Effector memory CD4-positive, alpha-beta T cell (primary cell): ENCODE results near the gene MEP1A.
"Not testable (repeated sequence)": the region's sequence is repeated elsewhere in the genome, so short reads cannot be mapped to it uniquely, and the experiment has no call there.

Source experiments
- DNase-seq, 3 donors: peaks; one replicate each; pipeline ENCODE4 v3.0.0-alpha.2; 2020
- H3K27ac ChIP-seq: 2 replicates; pipeline ENCODE4 v1.7.0; 2013; ENCODE audit warnings: mild to moderate bottlenecking, low read length, moderate library complexity; ENCODE audit not compliant: insufficient read depth, poor library complexity, severe bottlenecking
- H3K27me3 ChIP-seq: replicated peaks from 2 replicates; pipeline ENCODE4 v1.7.0; 2013; ENCODE audit warnings: mild to moderate bottlenecking, low read length; ENCODE audit not compliant: insufficient read depth, control insufficient read depth, poor library complexity, severe bottlenecking
- H3K36me3 ChIP-seq: 2 replicates; pipeline ENCODE4 v1.7.0; 2013; ENCODE audit warnings: mild to moderate bottlenecking, low read length, moderate library complexity; ENCODE audit not compliant: control insufficient read depth, insufficient read depth
- H3K4me1 ChIP-seq: 2 replicates; pipeline ENCODE4 v1.7.0; 2013; ENCODE audit warnings: low read length, mild to moderate bottlenecking; ENCODE audit not compliant: control insufficient read depth, insufficient read depth, poor library complexity, severe bottlenecking
- H3K4me3 ChIP-seq: 2 replicates; pipeline ENCODE4 v1.7.0; 2013; ENCODE audit warnings: low read length, low read depth, mild to moderate bottlenecking; ENCODE audit not compliant: insufficient read depth, poor library complexity, severe bottlenecking
- H3K9me3 ChIP-seq: 2 replicates; pipeline ENCODE4 v1.7.0; 2013; ENCODE audit warnings: mild to moderate bottlenecking, low read length, moderate library complexity; ENCODE audit not compliant: control insufficient read depth
- total RNA-seq, 3 donors: gene quantifications; one replicate each; lab custom pipeline; 2026; lab: John Stamatoyannopoulos, UW

The MEP1A gene, protein sequence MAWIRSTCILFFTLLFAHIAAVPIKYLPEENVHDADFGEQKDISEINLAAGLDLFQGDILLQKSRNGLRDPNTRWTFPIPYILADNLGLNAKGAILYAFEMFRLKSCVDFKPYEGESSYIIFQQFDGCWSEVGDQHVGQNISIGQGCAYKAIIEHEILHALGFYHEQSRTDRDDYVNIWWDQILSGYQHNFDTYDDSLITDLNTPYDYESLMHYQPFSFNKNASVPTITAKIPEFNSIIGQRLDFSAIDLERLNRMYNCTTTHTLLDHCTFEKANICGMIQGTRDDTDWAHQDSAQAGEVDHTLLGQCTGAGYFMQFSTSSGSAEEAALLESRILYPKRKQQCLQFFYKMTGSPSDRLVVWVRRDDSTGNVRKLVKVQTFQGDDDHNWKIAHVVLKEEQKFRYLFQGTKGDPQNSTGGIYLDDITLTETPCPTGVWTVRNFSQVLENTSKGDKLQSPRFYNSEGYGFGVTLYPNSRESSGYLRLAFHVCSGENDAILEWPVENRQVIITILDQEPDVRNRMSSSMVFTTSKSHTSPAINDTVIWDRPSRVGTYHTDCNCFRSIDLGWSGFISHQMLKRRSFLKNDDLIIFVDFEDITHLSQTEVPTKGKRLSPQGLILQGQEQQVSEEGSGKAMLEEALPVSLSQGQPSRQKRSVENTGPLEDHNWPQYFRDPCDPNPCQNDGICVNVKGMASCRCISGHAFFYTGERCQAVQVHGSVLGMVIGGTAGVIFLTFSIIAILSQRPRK
- total RNA-seq = 0 reads per million in 3 donors

DNA sequence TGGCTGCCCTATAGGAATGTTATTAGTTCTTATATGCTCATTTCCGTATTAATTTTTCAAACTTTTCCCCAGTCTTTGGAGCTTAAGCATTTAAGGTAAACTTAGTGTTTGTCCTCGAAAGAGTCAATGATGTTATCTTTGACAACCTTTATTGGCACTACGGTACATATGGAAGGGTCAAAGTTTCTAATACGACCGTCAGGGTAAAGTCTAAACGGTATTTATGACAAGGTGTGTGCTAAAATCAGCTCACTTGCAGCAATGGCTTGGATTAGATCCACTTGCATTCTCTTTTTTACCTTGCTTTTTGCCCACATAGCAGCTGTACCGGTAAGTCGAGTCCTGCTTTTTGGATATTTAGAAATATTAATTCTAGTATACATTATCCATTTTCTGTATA lies at the start of gene MEP1A:
MEP1A (plus strand) TSS at position 252 of the 400 bp plus-strand sequence; CDS start at position 262, 10 bp downstream.
- no peaks in the 10 kb centered on the region for H3K9me3 ChIP-seq
- no peak within 1 kb of the TSS for H3K27ac ChIP-seq
- H3K27me3 ChIP-seq = no peaks in the 10 kb centered on the region
- no peak for DNase-seq
- H3K4me3 ChIP-seq = no peak within 1 kb of the TSS
- no peaks in the 10 kb centered on the region for H3K4me1 ChIP-seq
- H3K36me3 ChIP-seq = no peaks in the 10 kb centered on the region

DNA sequence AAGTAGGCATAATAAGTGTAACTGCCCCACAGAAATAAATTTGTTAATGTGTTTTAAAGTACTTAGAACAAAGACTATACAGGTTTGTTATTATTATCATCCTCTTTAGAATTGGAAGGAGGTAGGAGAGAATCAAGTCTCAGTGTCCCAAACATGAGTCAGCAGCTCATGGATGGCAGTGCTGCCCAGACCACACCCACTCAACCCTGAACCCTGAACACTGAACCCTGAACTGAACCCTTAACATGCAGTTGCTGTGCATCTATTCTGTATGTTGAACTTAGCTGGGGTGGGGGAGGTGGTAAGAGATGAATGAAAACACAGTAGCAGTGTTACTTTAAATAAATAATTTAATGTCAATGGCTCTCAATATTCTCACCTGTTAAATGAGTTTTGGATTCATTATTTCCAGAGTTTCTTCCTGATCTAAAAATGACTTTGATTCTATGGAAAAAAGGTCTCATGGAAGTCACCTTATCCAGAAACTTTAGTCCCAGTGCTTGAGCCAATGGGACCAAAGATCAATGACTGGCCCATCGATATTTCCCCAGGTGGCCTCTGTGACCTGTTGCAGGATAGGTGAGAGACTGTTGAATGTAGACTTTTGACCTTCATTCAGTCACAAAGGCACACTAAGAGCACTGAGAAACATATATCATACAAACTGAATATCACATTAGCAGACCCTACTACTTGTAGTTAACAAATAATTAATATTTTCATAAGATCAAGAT lies 49.6 kb upstream of the MEP1A start:
- H3K27me3 ChIP-seq = no peaks in the 10 kb centered on the region
- H3K9me3 ChIP-seq = no peaks in the 10 kb centered on the region
- H3K36me3 ChIP-seq = no peaks in the 10 kb centered on the region
- no peak overlapping the region for H3K4me3 ChIP-seq
- no peaks in the 10 kb centered on the region for H3K4me1 ChIP-seq
- H3K27ac ChIP-seq = no peak overlapping the region
- DNase-seq = no peak

DNA sequence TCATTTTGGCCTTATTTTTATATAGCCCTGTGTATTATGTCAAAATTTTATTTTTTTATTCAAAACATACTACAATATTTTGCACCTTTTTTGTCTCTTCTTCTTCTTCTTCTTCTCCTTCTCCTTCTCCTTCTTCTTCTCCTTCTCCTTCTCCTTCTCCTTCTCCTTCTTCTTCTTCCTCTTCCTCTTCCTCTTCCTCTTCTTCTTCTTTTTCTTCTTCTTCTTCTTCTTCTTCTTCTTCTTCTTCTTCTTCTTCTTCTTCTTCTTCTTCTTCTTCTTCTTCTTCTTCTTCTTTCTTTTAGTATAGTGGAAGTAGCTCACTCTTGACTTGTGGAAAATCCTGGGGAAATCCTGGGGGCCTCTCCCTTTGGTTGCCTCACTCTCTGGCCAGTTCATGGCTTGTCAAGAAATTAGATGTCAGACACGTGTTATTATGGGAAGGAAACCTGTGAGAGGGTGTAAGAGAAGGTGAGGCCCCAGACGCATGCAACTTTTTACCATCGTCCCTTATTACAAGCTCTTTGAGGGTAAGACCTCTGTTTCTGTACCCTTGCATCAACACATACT lies 48.9 kb upstream of the MEP1A start:
- DNase-seq, H3K27ac ChIP-seq, H3K36me3 ChIP-seq, H3K4me1 ChIP-seq, H3K4me3 ChIP-seq, H3K27me3 ChIP-seq, H3K9me3 ChIP-seq: not testable (repeated sequence)

DNA sequence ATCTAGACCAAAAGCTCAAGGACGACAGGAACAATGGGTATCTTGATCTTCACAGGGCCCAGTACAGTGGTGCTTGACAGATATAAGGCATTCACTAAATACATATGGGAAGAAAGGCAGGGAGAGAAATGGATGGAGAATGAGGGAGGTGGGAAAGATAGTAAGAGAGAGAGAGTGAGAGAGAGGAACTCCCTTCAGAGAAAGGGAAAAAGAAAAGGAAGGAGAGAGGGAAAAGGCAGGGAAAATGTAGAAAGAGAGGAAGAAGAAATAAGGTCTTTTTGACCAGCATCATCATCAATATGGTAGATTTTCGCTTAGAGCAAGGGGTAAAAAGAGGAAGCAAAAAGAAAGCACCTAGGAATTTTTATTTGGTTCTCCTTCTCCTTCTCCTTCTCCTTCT lies 47.2 kb upstream of the MEP1A start:
- no peaks in the 10 kb centered on the region for H3K36me3 ChIP-seq
- H3K27me3 ChIP-seq = no peaks in the 10 kb centered on the region
- no peaks in the 10 kb centered on the region for H3K9me3 ChIP-seq
- H3K4me1 ChIP-seq = no peaks in the 10 kb centered on the region
- no peak for DNase-seq
- H3K27ac ChIP-seq = no peak overlapping the region
- H3K4me3 ChIP-seq = no peak overlapping the region

DNA sequence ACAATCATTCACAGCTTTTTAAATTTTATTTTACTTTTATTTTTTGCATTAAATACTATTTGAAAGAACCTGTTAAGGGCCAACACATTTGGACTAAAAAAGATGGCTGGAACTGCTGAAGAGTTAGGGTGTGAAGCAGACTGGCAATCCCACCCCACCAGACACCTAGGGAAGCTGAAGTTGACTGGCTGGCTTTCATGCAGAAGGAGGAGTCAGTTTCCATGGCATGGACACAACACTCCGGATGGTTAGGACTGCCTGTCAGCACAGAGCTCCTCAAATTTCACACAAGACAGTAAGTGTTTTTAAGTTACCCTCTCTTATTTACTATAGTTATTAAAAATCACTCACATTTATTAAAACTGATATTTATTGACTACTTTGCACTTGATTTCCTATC lies 46.5 kb upstream of the MEP1A start, which contains the start of gene ANKRD66:
ANKRD66 (plus strand) TSS at position 238 of the 400 bp plus-strand sequence. CDS start 5,016 bp downstream, outside the sequence.
- no peaks in the 10 kb centered on the region for H3K36me3 ChIP-seq
- no peak for DNase-seq
- no peaks in the 10 kb centered on the region for H3K4me1 ChIP-seq
- no peak within 1 kb of the TSS for H3K27ac ChIP-seq
- no peaks in the 10 kb centered on the region for H3K9me3 ChIP-seq
- no peaks in the 10 kb centered on the region for H3K27me3 ChIP-seq
- H3K4me3 ChIP-seq = no peak within 1 kb of the TSS

DNA sequence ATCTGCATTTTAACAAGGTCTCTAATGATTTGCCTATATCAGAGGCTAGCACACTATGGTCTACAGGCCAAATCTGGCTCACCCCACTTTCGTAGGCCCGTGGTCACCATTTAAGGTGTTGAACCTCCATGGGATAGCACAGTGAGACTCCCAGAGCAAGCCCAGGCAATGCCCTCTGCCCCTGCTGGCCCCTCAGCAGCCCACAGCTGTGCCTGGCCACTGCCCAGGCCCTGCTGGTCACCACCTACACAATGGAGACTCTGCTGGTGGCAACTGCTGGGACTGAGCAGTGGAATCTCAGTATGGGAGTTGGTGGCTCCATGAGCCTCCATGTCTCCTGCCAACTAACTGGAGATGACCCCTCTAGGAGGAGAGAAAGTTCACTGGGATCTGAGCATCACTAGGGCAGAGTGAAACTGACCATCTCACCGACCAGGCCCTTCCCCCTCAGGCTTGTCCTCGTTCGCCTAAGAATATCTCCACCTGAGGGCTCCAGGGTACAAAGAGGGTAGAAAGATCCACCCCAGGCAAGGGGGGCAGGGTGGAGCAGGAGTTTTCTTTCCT lies 44.2 kb upstream of the MEP1A start:
- Histone ChIP-seq H3K9me3 (no peaks in the 10 kb centered on the region), H3K4me1 (no peaks in the 10 kb centered on the region), H3K36me3 (no peaks in the 10 kb centered on the region), H3K27me3 (no peaks in the 10 kb centered on the region), H3K27ac (no peak overlapping the region), H3K4me3 (no peak overlapping the region)
- DNase-seq = no peak

DNA sequence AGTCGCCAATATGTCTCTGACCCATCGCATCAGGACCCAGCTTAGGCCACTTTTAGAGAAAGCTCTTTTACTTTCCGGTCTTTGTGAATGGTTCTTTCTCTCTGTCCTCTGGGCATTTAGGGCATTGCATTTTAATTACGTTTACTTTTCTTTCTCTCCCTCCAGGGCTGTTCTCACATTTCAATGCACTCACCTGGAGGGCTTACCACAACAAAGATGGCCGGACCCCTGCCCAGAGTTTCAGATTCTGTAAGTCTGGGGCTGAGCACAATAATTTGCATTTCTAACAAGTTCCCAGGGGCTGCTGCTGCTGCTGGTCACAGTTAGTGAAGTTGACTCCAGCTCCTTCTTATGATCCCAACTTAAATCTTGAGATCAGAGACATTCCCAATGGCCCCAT lies 43.5 kb upstream of the MEP1A start:
- H3K4me1 ChIP-seq = no peaks in the 10 kb centered on the region
- H3K27me3 ChIP-seq = no peaks in the 10 kb centered on the region
- no peaks in the 10 kb centered on the region for H3K9me3 ChIP-seq
- no peaks in the 10 kb centered on the region for H3K36me3 ChIP-seq
- H3K4me3 ChIP-seq = no peak overlapping the region
- no peak for DNase-seq
- H3K27ac ChIP-seq = no peak overlapping the region

DNA sequence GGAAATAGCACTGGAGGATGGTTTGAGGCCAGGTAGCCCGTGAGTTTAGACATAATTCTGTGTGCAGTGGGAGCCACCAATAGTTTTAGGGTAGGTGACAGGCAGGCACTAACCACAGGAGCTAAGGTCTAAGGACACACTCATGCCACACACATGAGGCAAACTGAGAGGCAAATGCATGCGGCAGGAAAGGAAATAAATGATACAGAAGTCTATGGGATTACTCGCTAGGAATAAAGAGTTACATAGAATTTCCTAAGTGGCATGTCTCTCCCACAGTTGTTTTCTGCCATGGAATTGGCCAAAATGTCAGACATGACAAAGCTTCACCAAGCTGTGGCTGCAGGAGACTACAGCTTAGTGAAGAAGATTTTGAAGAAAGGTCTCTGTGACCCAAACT lies 41.5 kb upstream of the MEP1A start:
- no peaks in the 10 kb centered on the region for H3K9me3 ChIP-seq
- no peak for DNase-seq
- no peak overlapping the region for H3K27ac ChIP-seq
- no peaks in the 10 kb centered on the region for H3K36me3 ChIP-seq
- no peaks in the 10 kb centered on the region for H3K4me1 ChIP-seq
- H3K27me3 ChIP-seq = no peaks in the 10 kb centered on the region
- no peak overlapping the region for H3K4me3 ChIP-seq

DNA sequence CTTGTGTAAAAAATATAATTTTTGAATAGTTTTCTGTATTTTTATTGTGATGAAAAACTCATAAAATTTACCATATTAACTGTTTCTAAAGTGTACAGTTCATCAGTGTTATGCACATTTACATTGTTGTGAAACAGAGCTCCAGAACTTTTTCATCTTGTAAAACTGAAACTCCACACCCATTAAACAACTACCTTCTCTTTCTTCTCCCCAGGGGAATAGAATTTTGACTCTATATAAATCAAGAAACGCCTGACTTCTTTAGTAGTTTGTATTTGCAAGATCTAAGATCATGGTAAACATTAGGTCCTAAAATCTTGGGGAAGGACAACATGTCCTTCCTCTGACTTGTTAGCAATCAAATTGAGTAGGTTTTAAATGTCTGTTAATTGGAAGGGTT lies 37.3 kb upstream of the MEP1A start:
- H3K27ac ChIP-seq = no peak overlapping the region
- H3K36me3 ChIP-seq = no peaks in the 10 kb centered on the region
- no peaks in the 10 kb centered on the region for H3K4me1 ChIP-seq
- no peak for DNase-seq
- H3K9me3 ChIP-seq = no peaks in the 10 kb centered on the region
- no peak overlapping the region for H3K4me3 ChIP-seq
- H3K27me3 ChIP-seq = no peaks in the 10 kb centered on the region
